Endothelial cell of umbilical vein (primary cell): Measurements from ENCODE around the gene RABL2A. TPM values are rescaled to one million over a fixed set of nuclear protein-coding genes. Genes with fewer than 3 reads are reported as not detected.
"Not testable (repeated sequence)": the region's sequence is repeated elsewhere in the genome, so short reads cannot be mapped to it uniquely, and the experiment has no call there.

ENCODE experiments used
- Bru-seq: library from RNA; stranded (reverse); fragments of 400-500 nt; gene quantifications from one replicate; lab custom pipeline; 2021; lab: Mats Ljungman, UMichigan
- BruChase-seq, 2 experiments: library from RNA; stranded (reverse); fragments of 400-500 nt; gene quantifications; one replicate each; lab custom pipeline; 2021; lab: Mats Ljungman, UMichigan
- BruUV-seq: library from RNA; stranded (reverse); fragments of 400-500 nt; replicated peaks from 2 replicates; lab custom pipeline; 2021; lab: Mats Ljungman, UMichigan
- CTCF ChIA-PET: fragments of 300-600, 350-600 bp; sonication (Branson Sonifier 250); formaldehyde crosslinking; loops from one replicate; lab custom pipeline; 2021; ENCODE audit warnings: antibody characterized with exemption, inconsistent platforms; lab: Charles Lee
- POLR2A ChIA-PET: fragments of 300-600, 350-600 bp; sonication (Branson Sonifier 250); formaldehyde crosslinking; loops from one replicate; lab custom pipeline; 2021; ENCODE audit warnings: antibody characterized with exemption, inconsistent platforms; lab: Charles Lee
- DNase-seq: peaks from one replicate; pipeline ENCODE4 v3.0.0-alpha.2; 2011; ENCODE audit warnings: low read depth, low spot score
- FAIRE-seq: peaks from 2 replicates; lab custom pipeline; 2011; peaks lifted over from hg19 to GRCh38; lab: Jason Lieb, UNC
- H2AFZ ChIP-seq: 2 replicates; pipeline ENCODE4 v1.6.0; 2012; ENCODE audit warnings: low read depth, low read length, control low read depth, inconsistent platforms
- H3K27ac ChIP-seq: 2 replicates; pipeline ENCODE4 v1.5.1; 2011; ENCODE audit warnings: low read depth, mild to moderate bottlenecking, control low read depth, low read length, moderate library complexity; ENCODE audit not compliant: insufficient read depth
- H3K27me3 ChIP-seq, 2 experiments: 2 replicates each; pipeline versions ENCODE4 v1.6.0 to v1.6.1; 2011; ENCODE audit warnings: low read length in 2 of 2, mixed read lengths in 1 of 2; ENCODE audit not compliant: control insufficient read depth in 2 of 2, insufficient read depth in 2 of 2
- H3K36me3 ChIP-seq, 2 experiments: 2 replicates in 1 of 2; 3 replicates in 1 of 2; pipeline ENCODE4 v1.5.1; 2011; ENCODE audit warnings: low read length in 2 of 2, mild to moderate bottlenecking in 1 of 2, moderate library complexity in 1 of 2; ENCODE audit not compliant: control insufficient read depth in 2 of 2, insufficient read depth in 2 of 2; ENCODE audit errors: extremely low read depth in 1 of 2
- H3K4me1 ChIP-seq: 3 replicates; pipeline ENCODE4 v1.5.1; 2011; ENCODE audit warnings: mild to moderate bottlenecking, low read length; ENCODE audit not compliant: control insufficient read depth, insufficient read depth; ENCODE audit errors: extremely low read depth
- H3K4me2 ChIP-seq: 2 replicates; pipeline ENCODE4 v1.6.1; 2011; ENCODE audit warnings: low read length, control low read depth, mixed read lengths; ENCODE audit not compliant: insufficient read depth
- H3K4me3 ChIP-seq, 3 experiments: fragments of 200-600 bp in 1 of 3; sonication (generic), shearing (Covaris generic) in 1 of 3; replicated peaks in 1 of 3; 2 replicates each; pipeline ENCODE4 v1.5.1; 2011 to 2016; ENCODE audit warnings: control low read depth in 3 of 3, low read length in 3 of 3, mild to moderate bottlenecking in 2 of 3, inconsistent platforms in 1 of 3, low read depth in 1 of 3, moderate library complexity in 1 of 3; ENCODE audit not compliant: insufficient read depth in 1 of 3
- H3K79me2 ChIP-seq: 2 replicates; pipeline ENCODE4 v1.6.0; 2012; ENCODE audit warnings: low read length, inconsistent platforms; ENCODE audit not compliant: control insufficient read depth, insufficient read depth
- H3K9ac ChIP-seq: replicated peaks from 2 replicates; pipeline ENCODE3; 2011; ENCODE audit warnings: low read length, control low read depth; ENCODE audit not compliant: insufficient read depth; ENCODE audit errors: extremely low read depth
- H3K9me1 ChIP-seq: replicated peaks from 3 replicates; pipeline ENCODE4 v1.6.0; 2011; ENCODE audit warnings: mild to moderate bottlenecking, low read length; ENCODE audit not compliant: control insufficient read depth, insufficient read depth; ENCODE audit errors: extremely low read depth
- H3K9me3 ChIP-seq: replicated peaks from 2 replicates; pipeline ENCODE4 v1.5.1; 2012; ENCODE audit warnings: low read length, inconsistent platforms; ENCODE audit not compliant: control insufficient read depth, insufficient read depth
- H4K20me1 ChIP-seq: replicated peaks from 2 replicates; pipeline ENCODE3; 2011; ENCODE audit warnings: mild to moderate bottlenecking, low read length; ENCODE audit not compliant: control insufficient read depth, insufficient read depth; ENCODE audit errors: extremely low read depth
- MYC ChIP-seq: IDR thresholded peaks from one replicate; pipeline ENCODE4 v1.6.1; 2011; ENCODE audit warnings: mild to moderate bottlenecking, low read depth, low read length
- POLR2AphosphoS5 ChIP-seq: IDR thresholded peaks from 2 replicates; pipeline ENCODE4 v1.6.1; 2012; ENCODE audit warnings: low read depth, mild to moderate bottlenecking, control low read depth, low read length, moderate library complexity; ENCODE audit not compliant: insufficient read depth
- dilution Hi-C: fragments of 300-500 bp; cut with MboI; formaldehyde crosslinking; loops from one replicate; pipeline ENCODE4 v1.15.0; 2019; ENCODE audit warnings: low sequenced_read_pairs; ENCODE audit not compliant: extremely low pct_ligation_motif_present
- intact Hi-C: fragments of 100-400 bp; cut with micrococcal nuclease; formaldehyde crosslinking; loops from one replicate; pipeline ENCODE4 v1.10.0; 2022
- long read RNA-seq: library from polyadenylated mRNA; stranded (forward); transcript quantifications from one replicate; pipeline ENCODE4 v2.0.0, GENCODE V29; 2021
- polyA minus RNA-seq, 3 experiments: library from RNA; depleted of rRNA, polyadenylated mRNA; stranded (reverse); fragments of >200 nt; gene quantifications; 1 replicate in 1 of 3; 2 replicates in 2 of 3; pipeline ENCODE4 v1.2.3, GENCODE V29; 2011
- polyA plus RNA-seq, 4 experiments: library from polyadenylated mRNA; depleted of rRNA in 3 of 4; stranded (reverse) in 3 of 4; unstranded in 1 of 4; fragments of >200 nt; gene quantifications; 2 replicates each; pipeline versions ENCODE4 v1.2.1 to v1.2.3, GENCODE V29; 2011 to 2012; ENCODE audit warnings: missing spikeins in 1 of 4
- total RNA-seq: library from RNA; stranded (reverse); gene quantifications from 2 replicates; pipeline ENCODE4 v1.2.3, GENCODE V29; 2021
- TF ChIP-seq, protein P1 (sequence below): IDR thresholded peaks from 2 replicates; pipeline ENCODE4 v1.6.1; 2011; ENCODE audit not compliant: insufficient read depth, insufficient read length

Gene RABL2A
- 10.8 and 12.2 TPM in 2 replicates for total RNA-seq
- 9.4 and 12.4 TPM in 2 replicates for polyA plus RNA-seq
- polyA plus RNA-seq (2011; cell fraction: cytosol; rRNA removed), result 6.5 and 6.8 TPM in 2 replicates
- 41.0 and 49.9 TPM in 2 replicates for polyA plus RNA-seq (2011; cell fraction: nucleus; rRNA removed)
- 6.7 and 6.8 TPM in 2 replicates for polyA plus RNA-seq (2012)
- 14.4 and 14.8 TPM in 2 replicates for polyA minus RNA-seq
- 2.7 TPM for polyA minus RNA-seq (2011; cell fraction: cytosol; rRNA and poly(A)+ RNA removed)
- 13.6 and 16.4 TPM in 2 replicates for polyA minus RNA-seq (2011; cell fraction: nucleus; rRNA and poly(A)+ RNA removed)
- Bru-seq, nascent RNA, result percentile 46 among the genes with signal in this experiment
- BruChase-seq, experiment 1, labeled RNA remaining after a 6-hour chase, result percentile 45 among the genes with signal in this experiment
- BruChase-seq, experiment 2, labeled RNA remaining after a 2-hour chase, result percentile 49 among the genes with signal in this experiment
- long read RNA-seq, partial matches to known transcripts, result 2 of 8 reads
- long read RNA-seq, other reads (novel, unspliced or antisense), result 5 of 8 reads

DNA sequence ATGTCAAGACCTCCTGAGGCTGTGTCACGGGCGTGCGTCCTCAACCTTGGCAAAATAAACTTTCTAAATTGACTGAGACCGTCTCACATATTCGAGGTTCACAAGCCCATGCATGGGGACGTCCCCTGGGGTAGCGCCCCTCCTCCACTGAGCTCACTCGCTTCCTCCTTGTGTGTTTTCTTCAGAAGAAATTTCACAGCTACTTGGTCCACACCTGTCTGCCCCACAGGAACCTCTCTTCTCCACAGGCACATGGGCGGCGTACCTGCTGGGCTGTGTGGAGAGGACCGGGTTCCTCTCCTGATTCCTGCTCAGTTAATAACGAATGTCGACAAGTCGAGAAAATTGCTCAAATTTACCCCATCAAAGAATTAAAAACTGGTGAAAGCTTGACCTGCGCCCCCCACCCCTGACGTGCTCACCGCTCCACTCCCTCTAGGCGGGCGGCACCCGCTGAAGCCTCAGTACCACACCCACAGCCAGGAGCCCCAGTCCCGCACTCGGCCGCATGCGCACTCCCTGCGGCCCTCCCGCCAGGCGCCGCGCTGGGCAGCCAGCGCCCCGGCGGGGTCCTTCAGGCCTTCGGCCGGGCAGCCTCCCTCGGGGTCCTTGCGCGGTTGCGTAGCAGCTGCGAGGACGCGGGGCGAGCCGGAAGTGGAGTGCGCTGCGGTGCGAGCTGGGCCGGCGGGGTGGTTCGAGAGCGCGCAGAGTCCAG is at the start of gene RABL2A:
Gene RABL2A, plus strand, starts transcription at position 651 of the 715 bp plus-strand sequence. CDS start 1,341 bp downstream, outside the sequence.
- POLR2A ChIA-PET, H3K79me2 ChIP-seq, H3K27ac ChIP-seq, intact Hi-C loops, H3K27me3 ChIP-seq, H3K9me3 ChIP-seq, H3K9me1 ChIP-seq, H3K4me1 ChIP-seq, H3K4me2 ChIP-seq, dilution Hi-C loops, H3K9ac ChIP-seq, H3K36me3 ChIP-seq, H4K20me1 ChIP-seq, CTCF ChIA-PET: not testable (repeated sequence)
- Histone ChIP-seq H3K4me3 (peak within 1 kb of the TSS; percentile 13 to 54 (median 51)), H2AFZ (peak within 1 kb of the TSS; percentile 36)
- FAIRE-seq (peak; percentile 83), DNase-seq (peak; percentile 83)
- peak; percentile 22 for TF ChIP-seq MYC
- peak; percentile 42 for TF ChIP-seq POLR2AphosphoS5
- TF ChIP-seq, protein P1, sequence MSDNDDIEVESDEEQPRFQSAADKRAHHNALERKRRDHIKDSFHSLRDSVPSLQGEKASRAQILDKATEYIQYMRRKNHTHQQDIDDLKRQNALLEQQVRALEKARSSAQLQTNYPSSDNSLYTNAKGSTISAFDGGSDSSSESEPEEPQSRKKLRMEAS, result peak; percentile 29
- TSS peak; percentile 80 for BruUV-seq

DNA sequence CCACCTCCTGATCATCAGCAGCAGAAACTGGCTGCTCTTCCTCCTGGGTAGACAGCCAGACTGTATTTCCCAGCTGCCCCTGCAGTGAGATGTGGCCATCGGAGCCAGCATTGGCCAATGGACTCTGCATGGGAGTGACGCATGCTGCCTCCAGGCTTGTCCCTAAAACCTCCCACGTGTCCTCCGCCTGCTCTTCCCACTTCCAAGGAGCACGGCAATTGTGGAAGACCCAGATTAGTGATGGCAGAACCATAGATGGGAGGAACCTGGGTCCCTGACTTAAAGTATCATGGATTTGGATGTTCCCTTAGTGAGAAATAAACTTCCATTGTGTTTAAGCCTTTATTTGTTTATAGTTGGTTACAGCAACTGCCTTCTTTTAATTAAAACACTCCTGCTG is 48.6 kb upstream of the RABL2A start:
- H2AFZ ChIP-seq, H3K27me3 ChIP-seq, CTCF ChIA-PET, intact Hi-C loops, H3K9me3 ChIP-seq, H3K36me3 ChIP-seq, dilution Hi-C loops, DNase-seq, H3K4me3 ChIP-seq, H3K4me2 ChIP-seq, H3K79me2 ChIP-seq, H3K9me1 ChIP-seq, POLR2A ChIA-PET, BruUV-seq, H3K9ac ChIP-seq, FAIRE-seq, H3K4me1 ChIP-seq, H3K27ac ChIP-seq, H4K20me1 ChIP-seq: not testable (repeated sequence)

DNA sequence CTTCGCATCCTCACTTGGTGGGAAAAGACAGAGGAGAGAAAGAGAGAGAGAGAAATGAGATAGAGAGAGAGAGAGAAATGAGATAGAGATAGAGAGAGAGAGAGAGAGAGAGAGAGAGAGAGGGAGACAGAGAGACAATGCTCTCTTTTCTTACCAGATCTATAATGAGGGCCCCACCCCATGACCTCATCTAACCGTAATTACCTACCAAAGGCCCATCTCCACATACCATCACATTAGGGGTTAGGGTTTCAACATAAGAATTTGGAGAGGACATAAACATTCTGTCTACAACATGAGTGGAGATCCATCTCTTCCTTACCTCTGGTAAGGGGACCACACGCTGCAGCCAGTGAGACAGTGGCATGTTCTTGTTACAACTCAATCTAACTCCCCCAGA is 44.6 kb upstream of the RABL2A start:
- H3K9me3 ChIP-seq, H3K4me1 ChIP-seq, H3K27ac ChIP-seq, H4K20me1 ChIP-seq, DNase-seq, H3K4me3 ChIP-seq, CTCF ChIA-PET, H2AFZ ChIP-seq, dilution Hi-C loops, intact Hi-C loops, H3K79me2 ChIP-seq, H3K9ac ChIP-seq, H3K4me2 ChIP-seq, FAIRE-seq, POLR2A ChIA-PET, H3K36me3 ChIP-seq, H3K9me1 ChIP-seq, H3K27me3 ChIP-seq, BruUV-seq: not testable (repeated sequence)
